ENCODE results near the gene CITED2. TPM values are rescaled to one million over a fixed set of nuclear protein-coding genes. Genes with fewer than 3 reads are reported as not detected.

CITED2 gene, protein sequence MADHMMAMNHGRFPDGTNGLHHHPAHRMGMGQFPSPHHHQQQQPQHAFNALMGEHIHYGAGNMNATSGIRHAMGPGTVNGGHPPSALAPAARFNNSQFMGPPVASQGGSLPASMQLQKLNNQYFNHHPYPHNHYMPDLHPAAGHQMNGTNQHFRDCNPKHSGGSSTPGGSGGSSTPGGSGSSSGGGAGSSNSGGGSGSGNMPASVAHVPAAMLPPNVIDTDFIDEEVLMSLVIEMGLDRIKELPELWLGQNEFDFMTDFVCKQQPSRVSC
- total RNA-seq (2021; fragmentation: NEBNext Ultra II Directional; extraction: Animal tissue kit (Norgen Biotek cat#: 25700)) (89.1 and 97.1 TPM in 2 replicates), polyA plus RNA-seq (2011; rRNA removed) (115 and 179 TPM in 2 replicates), polyA minus RNA-seq (2011; rRNA and poly(A)+ RNA removed) (24.7 and 27.3 TPM in 2 replicates)
- 71.8 TPM for polyA plus RNA-seq (2011; cell fraction: cytosol; rRNA removed)
- polyA plus RNA-seq (2011; cell fraction: nucleus; rRNA removed), result 95.8 TPM
- polyA plus RNA-seq (2012, experiment 1 of 2), result 48.9 to 68.3 TPM (median 60.3 TPM) in 4 replicates
- 39.7 TPM for polyA plus RNA-seq (2012, experiment 2 of 2)
- polyA plus RNA-seq (2013, experiment 1 of 2), result 42.8 TPM
- polyA plus RNA-seq (2013, experiment 2 of 2), result 45.1 TPM
- polyA minus RNA-seq (2011; cell fraction: cytosol; rRNA and poly(A)+ RNA removed), result 83.5 TPM
- 66.4 TPM for polyA minus RNA-seq (2011; cell fraction: nucleus; rRNA and poly(A)+ RNA removed)
- long read RNA-seq, experiment 1, transcript CITED2-201 (2 exons, 2,354 nt), result major isoform, 50 of 109 reads
- long read RNA-seq, experiment 1, partial matches to known transcripts, result 0 of 109 reads
- long read RNA-seq, experiment 1, other reads (novel, unspliced or antisense), result 59 of 109 reads
- long read RNA-seq, experiment 2, result 0 reads

DNA sequence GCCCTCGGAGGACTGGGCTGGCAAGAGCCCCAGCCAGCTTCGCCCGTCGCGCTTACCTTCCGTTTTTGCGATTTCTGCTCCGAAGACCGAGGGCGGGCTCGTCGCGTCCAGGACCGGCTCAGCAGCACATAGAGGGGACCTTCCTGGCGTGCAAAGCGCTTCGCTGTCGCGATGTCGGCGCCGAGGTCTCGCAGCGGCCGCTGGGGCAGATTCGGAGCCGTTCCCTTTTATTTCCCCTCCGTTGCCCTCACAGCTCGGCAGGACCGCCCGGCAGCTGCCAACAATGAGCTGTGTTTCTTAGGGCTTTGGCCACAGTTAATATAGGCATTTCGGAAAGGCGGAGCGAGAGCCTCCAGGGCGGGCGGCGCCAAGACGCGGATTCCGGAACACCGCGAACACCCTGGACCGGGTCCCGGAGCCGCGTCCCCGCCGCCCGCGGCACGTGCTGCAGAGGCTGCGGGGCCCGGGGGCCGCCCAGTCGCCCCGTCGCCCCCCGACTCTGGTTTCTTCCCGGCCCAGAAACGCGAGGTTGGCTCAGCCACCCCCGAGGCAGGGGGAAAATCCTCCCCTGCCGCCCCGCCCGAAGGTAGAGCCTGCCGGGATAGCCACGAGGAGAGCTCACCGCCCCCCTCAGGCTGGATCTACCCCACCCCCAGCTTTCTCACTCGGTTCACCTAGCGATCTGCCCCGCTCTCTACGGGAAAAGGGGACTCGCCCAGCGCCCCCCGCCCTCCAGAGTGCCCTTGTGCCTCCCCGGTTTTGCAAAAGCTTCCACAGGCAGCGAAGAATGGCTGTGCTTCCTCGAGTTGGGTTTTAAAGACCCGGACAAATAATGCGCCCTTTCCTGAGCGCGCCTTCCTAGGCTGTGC lies at the start of gene CITED2:
Gene CITED2, minus strand, starts transcription at position 292 of the 869 bp plus-strand sequence. CDS start 704 bp downstream, outside the sequence.
- ChIA-PET CTCF (ENCODE audit: partially characterized antibody) (interaction anchor here (0.6 to 1.7 kb wide), 11 partner anchors 10 to 514 kb away, joined by 3 to 5 read pairs (median 3); no protein-coding TSS in a partner anchor), POLR2A (ENCODE audit: partially characterized antibody) (interaction anchor here (0.6 to 3.6 kb wide), 69 partner anchors 9 to 1061 kb away, joined by 3 to 34 read pairs (median 4); no protein-coding TSS in a partner anchor)
- peaks cover 7% of the 10 kb centered on the region in 2 experiments for H4K20me1 ChIP-seq (replicated peaks in 1 of 2; ENCODE audit: control insufficient read depth in 1 of 2, insufficient read depth in 2 of 2, low read length in 2 of 2)
- H2BK20ac ChIP-seq (ENCODE audit: low read length), result peak within 1 kb of the TSS; percentile 66; the same call in 1 of the 2 replicates
- H3K27me3 ChIP-seq (replicated peaks in 1 of 4; ENCODE audit: control insufficient read depth in 3 of 4, extremely low read depth in 1 of 4, insufficient read depth in 3 of 4, low read length in 3 of 4), result 0 out of 7 replicates have a peak, but pooled peaks cover 0 to 3% (median 0%) of the 10 kb centered on the region in 4 experiments
- peak within 1 kb of the TSS; percentile 78 for H2BK120ac ChIP-seq (replicated peaks; ENCODE audit: low read depth, low read length)
- peak within 1 kb of the TSS; percentile 92 for H3K27ac ChIP-seq (ENCODE audit: low read depth, low read length)
- H3K4me3 ChIP-seq (ENCODE audit: extremely low read depth in 1 of 4, insufficient read depth in 2 of 4, low read depth in 3 of 4, low read length in 4 of 4), result peak within 1 kb of the TSS; percentile 79 to 96 (median 95)
- H4K91ac ChIP-seq (replicated peaks; ENCODE audit: insufficient read length, low read length), result peak within 1 kb of the TSS; percentile 87
- H3K4ac ChIP-seq (replicated peaks; ENCODE audit: insufficient read length, low read depth, low read length), result peak within 1 kb of the TSS; percentile 98
- H3K9ac ChIP-seq (replicated peaks in 1 of 4; ENCODE audit: extremely low read depth in 1 of 4, low read depth in 3 of 4, low read length in 3 of 4), result peak within 1 kb of the TSS; percentile 87 to 95 (median 94)
- H3K4me2 ChIP-seq (ENCODE audit: insufficient read depth in 1 of 2, low read depth in 2 of 2, low read length in 2 of 2), result peak within 1 kb of the TSS; percentile 92 to 97
- peak within 1 kb of the TSS; percentile 95 for H4K8ac ChIP-seq (ENCODE audit: extremely low read depth, insufficient read depth, low read length)
- H2AK5ac ChIP-seq (ENCODE audit: low read depth, low read length), result peak within 1 kb of the TSS; percentile 57
- peak within 1 kb of the TSS; percentile 100 for H2BK12ac ChIP-seq (ENCODE audit: low read depth, low read length)
- peaks cover 9 to 21% (median 13%) of the 10 kb centered on the region in 4 experiments; a peak in 6 of 7 replicates for H3K4me1 ChIP-seq (replicated peaks in 1 of 4; ENCODE audit: control insufficient read depth in 3 of 4, insufficient read depth in 4 of 4, low read length in 3 of 4)
- DNase-seq (ENCODE audit: low read depth in 1 of 2, low spot score in 2 of 2) (peak; percentile 70 to 97), FAIRE-seq (no peak)
- H4K5ac ChIP-seq (ENCODE audit: insufficient read length, low read depth, low read length), result peak within 1 kb of the TSS; percentile 86
- peak within 1 kb of the TSS; percentile 79; the same call in 1 of the 2 replicates for H2AFZ ChIP-seq (ENCODE audit: low read length)
- peak within 1 kb of the TSS; percentile 97 for H2BK5ac ChIP-seq (ENCODE audit: low read depth, low read length)
- peak within 1 kb of the TSS; percentile 80 for H3K18ac ChIP-seq (ENCODE audit: extremely low read depth, low read length)
- peak within 1 kb of the TSS; percentile 75; the same call in 1 of the 2 replicates for H2BK15ac ChIP-seq (ENCODE audit: low read length)
- H3K9me3 ChIP-seq (ENCODE audit: insufficient read depth in 2 of 2, low read depth in 1 of 2, low read length in 1 of 2), result no peaks in the 10 kb centered on the region
- H3K36me3 ChIP-seq (ENCODE audit: control insufficient read depth in 2 of 4, insufficient read depth in 4 of 4, low read length in 3 of 4), result peaks cover 3 to 35% (median 10%) of the 10 kb centered on the region in 4 experiments; a peak in 5 of 8 replicates
- peak within 1 kb of the TSS; percentile 92 for H3K56ac ChIP-seq (replicated peaks; ENCODE audit: insufficient read length, low read depth, low read length)
- no peak within 1 kb of the TSS for H3K23ac ChIP-seq (ENCODE audit: insufficient read length)
- WGBS, 2 experiments (ENCODE audit: extremely low coverage in 1 of 2, insufficient coverage in 1 of 2, insufficient read length in 1 of 2, insufficient replicate concordance in 2 of 2, low coverage in 1 of 2, low lambda C conversion rate in 2 of 2, missing lambda C conversion rate in 1 of 2), result 1% methylated on average over 76 of the region's 82 CpGs; no CpG with 5 or more reads in 1 of the 2 experiments
- H3K79me2 ChIP-seq (ENCODE audit: control insufficient read depth in 1 of 2, insufficient read depth in 2 of 2, low read length in 2 of 2), result peaks cover 8 to 34% of the 10 kb centered on the region in 2 experiments; a peak in 3 of 4 replicates
- no peaks in the 10 kb centered on the region; the same call in 1 of the 2 replicates for H3K79me1 ChIP-seq (ENCODE audit: low read depth, low read length)
- peaks cover 16% of the 10 kb centered on the region for H3K23me2 ChIP-seq (ENCODE audit: low read depth, low read length)
- H3K14ac ChIP-seq (ENCODE audit: insufficient read length), result peak within 1 kb of the TSS; percentile 58
- no peak for TF ChIP-seq BACH1 (IDR thresholded peaks at IDR 0.05; ENCODE audit: low read length)
- TF ChIP-seq EZH2 (IDR thresholded peaks at IDR 0.05; ENCODE audit: low read depth, low read length, severe bottlenecking), result no peak
- no peak for TF ChIP-seq ATF3 (IDR thresholded peaks at IDR 0.05; ENCODE audit: insufficient read depth, low read depth, low read length)
- TF ChIP-seq RNF2 (IDR thresholded peaks at IDR 0.05; ENCODE audit: borderline replicate concordance, low read depth, low read length, missing control alignments, poor library complexity, severe bottlenecking), result no peak
- TF ChIP-seq GABPA (IDR thresholded peaks at IDR 0.05; ENCODE audit: borderline replicate concordance, insufficient read depth, low read length), result no peak
